ENCODE measurements around the gene GPR22. TPM values are rescaled to one million over a fixed set of nuclear protein-coding genes. Genes with fewer than 3 reads are reported as not detected.

GPR22 gene
- total RNA-seq, 1 donor from 2014 or later: not detected

GRCh38 chr7:107435749-107436148, 34.1 kb upstream of the GPR22 start:
- H3K9me3 Mint-ChIP-seq (ENCODE audit: low read depth): peaks cover 3% of the 10 kb centered on the region
- peaks cover 3% of the 10 kb centered on the region for H3K36me3 Mint-ChIP-seq (ENCODE audit: low read depth)
- DNase-seq (ENCODE audit: low spot score): no peak
- no peak overlapping the region for H3K4me3 Mint-ChIP-seq (ENCODE audit: unreplicated experiment)
- TF ChIP-seq, protein P1, sequence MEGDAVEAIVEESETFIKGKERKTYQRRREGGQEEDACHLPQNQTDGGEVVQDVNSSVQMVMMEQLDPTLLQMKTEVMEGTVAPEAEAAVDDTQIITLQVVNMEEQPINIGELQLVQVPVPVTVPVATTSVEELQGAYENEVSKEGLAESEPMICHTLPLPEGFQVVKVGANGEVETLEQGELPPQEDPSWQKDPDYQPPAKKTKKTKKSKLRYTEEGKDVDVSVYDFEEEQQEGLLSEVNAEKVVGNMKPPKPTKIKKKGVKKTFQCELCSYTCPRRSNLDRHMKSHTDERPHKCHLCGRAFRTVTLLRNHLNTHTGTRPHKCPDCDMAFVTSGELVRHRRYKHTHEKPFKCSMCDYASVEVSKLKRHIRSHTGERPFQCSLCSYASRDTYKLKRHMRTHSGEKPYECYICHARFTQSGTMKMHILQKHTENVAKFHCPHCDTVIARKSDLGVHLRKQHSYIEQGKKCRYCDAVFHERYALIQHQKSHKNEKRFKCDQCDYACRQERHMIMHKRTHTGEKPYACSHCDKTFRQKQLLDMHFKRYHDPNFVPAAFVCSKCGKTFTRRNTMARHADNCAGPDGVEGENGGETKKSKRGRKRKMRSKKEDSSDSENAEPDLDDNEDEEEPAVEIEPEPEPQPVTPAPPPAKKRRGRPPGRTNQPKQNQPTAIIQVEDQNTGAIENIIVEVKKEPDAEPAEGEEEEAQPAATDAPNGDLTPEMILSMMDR (IDR thresholded peaks at IDR 0.05): no peak
- no peak overlapping the region for H3K27ac Mint-ChIP-seq (ENCODE audit: unreplicated experiment)
- H3K27me3 Mint-ChIP-seq (ENCODE audit: low read depth): no peaks in the 10 kb centered on the region
- peaks cover 12% of the 10 kb centered on the region for H3K4me1 Mint-ChIP-seq (ENCODE audit: low read depth)

DNA sequence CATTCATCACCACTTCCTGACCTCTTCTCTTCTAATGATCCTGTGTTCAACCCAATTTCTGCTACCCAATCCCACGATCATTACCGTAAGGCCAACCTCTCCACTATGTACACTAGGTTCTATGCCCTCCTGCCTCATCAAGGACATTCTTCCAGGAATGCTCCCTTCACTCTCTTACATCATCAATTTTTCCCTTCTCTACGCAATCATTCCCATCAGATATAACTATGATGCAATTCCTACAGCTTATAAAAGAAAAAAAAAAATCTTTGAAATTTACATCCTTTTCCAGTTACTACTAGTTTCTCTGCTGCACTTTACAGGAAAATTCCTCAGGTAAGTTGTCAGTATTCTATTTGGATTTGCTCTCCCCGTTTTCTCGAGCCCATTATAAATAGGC, 30.8 kb upstream of the GPR22 start:
- TF ChIP-seq, protein P1 (IDR thresholded peaks at IDR 0.05): no peak
- Mint-ChIP-seq H3K4me1 (ENCODE audit: low read depth) (peaks cover 7% of the 10 kb centered on the region), H3K27ac (ENCODE audit: unreplicated experiment) (no peak overlapping the region), H3K36me3 (ENCODE audit: low read depth) (no peaks in the 10 kb centered on the region), H3K9me3 (ENCODE audit: low read depth) (no peaks in the 10 kb centered on the region), H3K4me3 (ENCODE audit: unreplicated experiment) (no peak overlapping the region), H3K27me3 (ENCODE audit: low read depth) (no peaks in the 10 kb centered on the region)
- DNase-seq (ENCODE audit: low spot score): no peak

DNA sequence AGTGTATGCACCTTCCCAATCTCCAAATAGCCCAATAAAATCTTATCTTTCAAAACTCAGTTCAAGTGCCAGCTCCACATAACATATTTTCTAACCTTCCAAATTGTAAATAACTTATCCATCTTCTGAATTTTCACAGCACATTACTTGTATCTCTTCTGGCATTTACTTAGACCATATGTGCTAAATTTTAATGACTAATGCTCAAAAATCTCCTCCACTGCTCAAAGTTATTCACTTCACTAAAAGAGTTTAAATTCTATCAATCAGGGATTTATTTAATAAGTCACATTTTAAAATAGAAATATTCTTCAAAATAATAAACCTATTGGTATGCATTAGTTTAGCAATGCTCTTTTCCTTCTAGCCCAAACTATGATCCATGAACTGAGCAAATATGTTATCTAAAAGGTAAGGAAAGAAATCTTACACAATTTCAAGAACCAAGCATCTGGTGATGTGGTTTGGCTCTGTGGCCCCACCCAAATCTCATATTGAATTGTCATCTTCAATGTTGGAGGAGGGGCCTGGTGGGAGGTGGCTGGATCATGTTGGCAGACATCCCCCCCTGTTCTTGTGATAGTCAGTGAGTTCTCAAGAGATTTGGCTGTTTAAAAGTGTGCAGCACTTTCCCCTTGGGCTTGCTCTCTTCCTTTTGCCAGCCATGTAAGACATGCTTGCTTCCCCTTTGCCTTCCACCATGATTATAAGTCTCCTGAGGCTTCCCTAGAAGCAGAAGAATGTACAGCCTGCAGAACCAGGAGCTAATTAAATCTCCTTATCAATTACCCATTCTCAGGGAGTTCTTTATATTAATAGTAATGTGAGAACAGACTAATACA, 28.1 kb upstream of the GPR22 start:
- TF ChIP-seq, protein P1 (IDR thresholded peaks at IDR 0.05): no peak

GRCh38 chr7:107442678-107443077, 27.2 kb upstream of the GPR22 start:
- Mint-ChIP-seq H3K27me3 (ENCODE audit: low read depth) (no peaks in the 10 kb centered on the region), H3K4me1 (ENCODE audit: low read depth) (peaks cover 4% of the 10 kb centered on the region), H3K4me3 (ENCODE audit: unreplicated experiment) (no peak overlapping the region), H3K9me3 (ENCODE audit: low read depth) (no peaks in the 10 kb centered on the region), H3K36me3 (ENCODE audit: low read depth) (no peaks in the 10 kb centered on the region), H3K27ac (ENCODE audit: unreplicated experiment) (no peak overlapping the region)
- DNase-seq (ENCODE audit: low spot score): no peak
- TF ChIP-seq, protein P1 (IDR thresholded peaks at IDR 0.05): no peak

More for the DNA sequence above, 28.1 kb upstream of the GPR22 start:
- peaks cover 4% of the 10 kb centered on the region for H3K4me1 Mint-ChIP-seq (ENCODE audit: low read depth)
- no peak for DNase-seq (ENCODE audit: low spot score)
- no peaks in the 10 kb centered on the region for H3K36me3 Mint-ChIP-seq (ENCODE audit: low read depth)
- H3K9me3 Mint-ChIP-seq (ENCODE audit: low read depth): no peaks in the 10 kb centered on the region
- H3K27ac Mint-ChIP-seq (ENCODE audit: unreplicated experiment): no peak overlapping the region
- H3K4me3 Mint-ChIP-seq (ENCODE audit: unreplicated experiment): no peak overlapping the region
- no peaks in the 10 kb centered on the region for H3K27me3 Mint-ChIP-seq (ENCODE audit: low read depth)

- TF ChIP-seq, protein P1 (IDR thresholded peaks at IDR 0.05): no peak
- H3K4me1 Mint-ChIP-seq (ENCODE audit: low read depth): peaks cover 1% of the 10 kb centered on the region
- DNase-seq (ENCODE audit: low spot score): no peak
- peaks cover 5% of the 10 kb centered on the region for H3K36me3 Mint-ChIP-seq (ENCODE audit: low read depth)
- H3K27me3 Mint-ChIP-seq (ENCODE audit: low read depth): no peaks in the 10 kb centered on the region
- H3K9me3 Mint-ChIP-seq (ENCODE audit: low read depth): peaks cover 4% of the 10 kb centered on the region
- no peak overlapping the region for H3K4me3 Mint-ChIP-seq (ENCODE audit: unreplicated experiment)
- H3K27ac Mint-ChIP-seq (ENCODE audit: unreplicated experiment): no peak overlapping the region
These were observed 23.3 kb upstream of the GPR22 start for GRCh38 chr7:107446531-107446930.
